ENCODE data around the gene SIRT3. TPM values are rescaled to one million over a fixed set of nuclear protein-coding genes. Genes with fewer than 3 reads are reported as not detected.

The SIRT3 gene
- total and polyA plus RNA-seq, 11 donors = 21.2 to 46.5 (median 27.3) TPM

DNA sequence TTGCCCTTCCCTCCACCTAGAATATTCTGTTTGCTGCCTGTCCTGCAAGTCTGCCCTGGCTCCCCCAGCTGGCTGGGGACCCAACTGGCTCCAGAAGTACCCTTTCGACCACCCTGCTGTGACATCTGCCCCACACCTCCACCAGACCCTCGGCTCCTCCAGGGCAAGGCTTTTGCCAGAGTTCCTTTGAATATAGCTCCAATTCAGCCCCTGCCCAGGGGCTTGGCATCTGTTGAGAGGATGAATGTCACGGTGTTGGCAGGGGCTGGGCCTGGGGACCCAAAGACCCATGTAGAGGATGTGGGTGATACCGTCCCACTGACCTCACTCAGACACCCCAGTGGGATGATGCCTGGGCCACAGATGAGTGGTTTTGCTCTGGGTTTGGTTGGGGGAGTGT, 46.0 kb upstream of the SIRT3 start:
- intact Hi-C loops (cut with DNase I) = no loop called here
- H3K4me3 ChIP-seq = peak overlapping the region in 1 of 12 donors; percentile 21
- TF ChIP-seq POLR2A (IDR thresholded peaks at IDR 0.05) (no peak), CTCF (IDR thresholded peaks at IDR 0.05) (no peak)

GRCh38 chr11:281486-282161, 45.5 kb upstream of the SIRT3 start:
- Histone ChIP-seq H3K27ac (no peak overlapping the region), H3K36me3 (no peaks in the 10 kb centered on the region), H3K27me3 (peaks cover 39 to 96% (median 68%) of the 10 kb centered on the region in 9 donors), H3K9me3 (no peaks in the 10 kb centered on the region), H3K4me1 (peaks cover 0 to 31% (median 16%) of the 10 kb centered on the region in 12 donors), H3K4me3 (peak overlapping the region in 3 of 12 donors; percentile 21 to 49 (median 39))
- ATAC-seq = no peak
- DNase-seq = peak in 2 of 5 donors; percentile 14 to 20
- intact Hi-C loops (cut with DNase I) = no loop called here
- TF ChIP-seq POLR2A (IDR thresholded peaks at IDR 0.05) (no peak), CTCF (IDR thresholded peaks at IDR 0.05) (no peak)
- 35 to 51% (median 39%) methylated on average over 21 to 26 of the region's 26 CpGs for WGBS, 4 donors

More for the DNA sequence above, 46.0 kb upstream of the SIRT3 start:
- DNase-seq = peak in 1 of 5 donors; percentile 9
- 57 to 73% (median 60%) methylated on average over 4 of the region's 4 CpGs for WGBS, 4 donors
- no peak for ATAC-seq
- peaks cover 39 to 94% (median 71%) of the 10 kb centered on the region in 9 donors for H3K27me3 ChIP-seq
- no peaks in the 10 kb centered on the region for H3K9me3 ChIP-seq
- no peaks in the 10 kb centered on the region for H3K36me3 ChIP-seq
- H3K27ac ChIP-seq = no peak overlapping the region
- H3K4me1 ChIP-seq = peaks cover 0 to 31% (median 16%) of the 10 kb centered on the region in 12 donors

GRCh38 chr11:280706-281485, 44.8 kb upstream of the SIRT3 start:
- Histone ChIP-seq H3K4me3 (peak overlapping the region in 6 of 12 donors; percentile 21 to 49 (median 32)), H3K9me3 (peaks cover 0 to 3% (median 0%) of the 10 kb centered on the region in 12 donors), H3K36me3 (no peaks in the 10 kb centered on the region), H3K4me1 (peaks cover 0 to 31% (median 16%) of the 10 kb centered on the region in 12 donors), H3K27me3 (peaks cover 39 to 94% (median 65%) of the 10 kb centered on the region in 9 donors), H3K27ac (no peak overlapping the region)
- intact Hi-C loops (cut with DNase I) = no loop called here
- no peak for TF ChIP-seq CTCF (IDR thresholded peaks at IDR 0.05)
- TF ChIP-seq POLR2A (IDR thresholded peaks at IDR 0.05) = no peak
- ATAC-seq (no peak), DNase-seq (peak in 3 of 5 donors; percentile 17 to 66 (median 30))
- 9 to 16% (median 11%) methylated on average over 19 to 79 of the region's 79 CpGs for WGBS, 4 donors

Data from heart left ventricle (tissue), 16 donors.